ENCODE data around the gene GADD45A. TPM values are rescaled to one million over a fixed set of nuclear protein-coding genes. Genes with fewer than 3 reads are reported as not detected.
"Not testable (repeated sequence)": the region's sequence is repeated elsewhere in the genome, so short reads cannot be mapped to it uniquely, and the experiment has no call there.

Gene GADD45A
- total and polyA plus RNA-seq, 12 donors = 26.2 to 148 (median 59.7) TPM

- no peak for TF ChIP-seq CTCF (IDR thresholded peaks at IDR 0.05)
- H3K36me3 ChIP-seq = no peaks in the 10 kb centered on the region
- no peak for ATAC-seq
- peaks cover 0 to 4% (median 0%) of the 10 kb centered on the region in 9 donors for H3K4me1 ChIP-seq
- no peaks in the 10 kb centered on the region for H3K9me3 ChIP-seq
- no peak overlapping the region for H3K27ac ChIP-seq
- DNase-seq = no peak
- no peak overlapping the region for H3K4me3 ChIP-seq
- H3K27me3 ChIP-seq = no peaks in the 10 kb centered on the region
- intact Hi-C loops (cut with DNase I) = no loop called here
- WGBS, 2 donors = 75 to 80% methylated on average over 2 of the region's 2 CpGs
These were observed 25.8 kb upstream of the GADD45A start for GRCh38 chr1:67659229-67659628.

- TF ChIP-seq CTCF (IDR thresholded peaks at IDR 0.05) = no peak
- H3K9me3 ChIP-seq = no peaks in the 10 kb centered on the region
- WGBS, 2 donors = 70 to 76% methylated on average over 6 of the region's 6 CpGs
- no peak for ATAC-seq
- peaks cover 0 to 4% (median 0%) of the 10 kb centered on the region in 9 donors for H3K4me1 ChIP-seq
- intact Hi-C loops (cut with DNase I) = loop anchor here in 1 of 10 donors (10.0 kb wide), 1 partner anchor 68 kb away; no protein-coding TSS in a partner anchor
- no peak overlapping the region for H3K4me3 ChIP-seq
- H3K27me3 ChIP-seq = no peaks in the 10 kb centered on the region
- no peak overlapping the region for H3K27ac ChIP-seq
- DNase-seq = no peak
- no peaks in the 10 kb centered on the region for H3K36me3 ChIP-seq
These were observed 22.1 kb upstream of the GADD45A start for GRCh38 chr1:67662884-67663283.

GRCh38 chr1:67664048-67664447, 21.0 kb upstream of the GADD45A start:
- intact Hi-C loops (cut with DNase I) = loop anchor here in 1 of 10 donors (10.0 kb wide), 1 partner anchor 69 kb away; no protein-coding TSS in a partner anchor
- no peak overlapping the region for H3K4me3 ChIP-seq
- no peak for TF ChIP-seq CTCF (IDR thresholded peaks at IDR 0.05)
- DNase-seq (no peak), ATAC-seq (no peak)
- peaks cover 0 to 4% (median 0%) of the 10 kb centered on the region in 9 donors for H3K4me1 ChIP-seq
- no peaks in the 10 kb centered on the region for H3K9me3 ChIP-seq
- no peak overlapping the region for H3K27ac ChIP-seq
- WGBS, 2 donors = 52 to 73% methylated on average over 1 of the region's 1 CpG
- H3K36me3 ChIP-seq = no peaks in the 10 kb centered on the region
- H3K27me3 ChIP-seq = no peaks in the 10 kb centered on the region

GRCh38 chr1:67665307-67665706, 19.7 kb upstream of the GADD45A start:
- ATAC-seq, H3K4me1 ChIP-seq, DNase-seq, H3K9me3 ChIP-seq, H3K36me3 ChIP-seq, H3K4me3 ChIP-seq, H3K27me3 ChIP-seq, H3K27ac ChIP-seq: not testable (repeated sequence)
- intact Hi-C loops (cut with DNase I) = loop anchor here in 1 of 10 donors (10.0 kb wide), 1 partner anchor 71 kb away; no protein-coding TSS in a partner anchor

GRCh38 chr1:67666636-67667035, 18.4 kb upstream of the GADD45A start:
- Histone ChIP-seq H3K27me3 (no peaks in the 10 kb centered on the region), H3K9me3 (no peaks in the 10 kb centered on the region), H3K4me1 (peaks cover 0 to 4% (median 0%) of the 10 kb centered on the region in 9 donors), H3K36me3 (no peaks in the 10 kb centered on the region), H3K4me3 (no peak overlapping the region), H3K27ac (no peak overlapping the region)
- TF ChIP-seq CTCF (IDR thresholded peaks at IDR 0.05) = no peak
- intact Hi-C loops (cut with DNase I) = loop anchor here in 1 of 10 donors (10.0 kb wide), 1 partner anchor 72 kb away; no protein-coding TSS in a partner anchor
- DNase-seq (no peak), ATAC-seq (no peak)
- 95 to 96% methylated on average over 5 of the region's 5 CpGs for WGBS, 2 donors
